GM19193 (cell line): ENCODE data around the gene CA9.

Experiments
- POLR2A ChIP-seq: IDR thresholded peaks from 4 replicates; pipeline ENCODE4 v1.6.1; 2011; ENCODE audit not compliant: insufficient read depth, insufficient read length; ENCODE audit errors: extremely low read depth

CA9 gene

GRCh38 chr9:35673132-35674024 lies at the start of gene CA9:
CA9 (plus strand) TSS chr9:35673928; CDS start chr9:35673960, 32 bp downstream.
- no peak for TF ChIP-seq POLR2A

- no peak for TF ChIP-seq POLR2A
Observed at GRCh38 chr9:35627575-35627974, 46.2 kb upstream of the CA9 start.

- no peak for TF ChIP-seq POLR2A
Observed at GRCh38 chr9:35628389-35628991, 45.2 kb upstream of the CA9 start.

GRCh38 chr9:35629597-35629996 lies 44.1 kb upstream of the CA9 start:
- no peak for TF ChIP-seq POLR2A

GRCh38 chr9:35635730-35636129 lies 38.0 kb upstream of the CA9 start:
- TF ChIP-seq POLR2A: no peak

- no peak for TF ChIP-seq POLR2A
Observed at GRCh38 chr9:35636135-35636876, 37.4 kb upstream of the CA9 start.

- TF ChIP-seq POLR2A: no peak
Observed at GRCh38 chr9:35639631-35640030, 34.1 kb upstream of the CA9 start.

GRCh38 chr9:35643046-35643445 lies 30.7 kb upstream of the CA9 start:
- TF ChIP-seq POLR2A: no peak

GRCh38 chr9:35646153-35646532 lies 27.6 kb upstream of the CA9 start:
- no peak for TF ChIP-seq POLR2A

GRCh38 chr9:35646533-35647265 lies 27.0 kb upstream of the CA9 start:
- TF ChIP-seq POLR2A: peak; percentile 73

- TF ChIP-seq POLR2A: peak; percentile 61
Observed at GRCh38 chr9:35649431-35650340, 24.0 kb upstream of the CA9 start.

- peak; percentile 58 for TF ChIP-seq POLR2A
Observed at GRCh38 chr9:35650341-35651158, 23.2 kb upstream of the CA9 start, which contains the start of gene SIT1. SIT1 (minus strand) TSS chr9:35650931; CDS start chr9:35650853, 78 bp downstream.

GRCh38 chr9:35651956-35652828 lies 21.5 kb upstream of the CA9 start:
- no peak for TF ChIP-seq POLR2A

GRCh38 chr9:35652829-35653209 lies 20.9 kb upstream of the CA9 start:
- no peak for TF ChIP-seq POLR2A
